HepG2 (cell line): ENCODE results near the gene MRFAP1L1. TPM values are rescaled to one million over a fixed set of nuclear protein-coding genes. Genes with fewer than 3 reads are reported as not detected.

Experiments used
- CHD4 ChIP-seq: fragments of 200-600 bp; sonication (generic); IDR thresholded peaks from 2 replicates; pipeline ENCODE4 v1.7.0; 2017; ENCODE audit warnings: mild to moderate bottlenecking, low read length, borderline replicate concordance
- HNRNPLL ChIP-seq: fragments of 200-400 bp; formaldehyde crosslinking; IDR thresholded peaks from 2 replicates; pipeline ENCODE4 v1.6.1; 2017; ENCODE audit warnings: mild to moderate bottlenecking, low read depth, low read length; ENCODE audit not compliant: poor library complexity, severe bottlenecking
- KAT8 ChIP-seq: IDR thresholded peaks from 2 replicates; pipeline ENCODE4 v1.6.1; 2016; ENCODE audit warnings: missing genetic modification reagents, missing compliant biosample characterization
- KLF15 ChIP-seq: sonication (generic); formaldehyde crosslinking; IDR thresholded peaks from 2 replicates; pipeline ENCODE4 v1.8.1; 2023; ENCODE audit warnings: borderline replicate concordance, mild to moderate bottlenecking, inconsistent platforms, missing genetic modification reagents, mixed read lengths
- ZNF383 ChIP-seq: sonication (generic); formaldehyde crosslinking; IDR thresholded peaks from 2 replicates; pipeline ENCODE4 v1.4.0; 2020; ENCODE audit warnings: missing genetic modification reagents, mild to moderate bottlenecking, borderline replicate concordance
- ZNF549 ChIP-seq: sonication (generic); formaldehyde crosslinking; IDR thresholded peaks from 2 replicates; pipeline ENCODE4 v1.5.0; 2020; ENCODE audit warnings: missing genetic modification reagents
- ZNF570 ChIP-seq: sonication (generic); formaldehyde crosslinking; IDR thresholded peaks from 2 replicates; pipeline ENCODE4 v1.4.0; 2020; ENCODE audit warnings: mild to moderate bottlenecking, missing genetic modification reagents, borderline replicate concordance
- ZNF670 ChIP-seq: sonication (generic); formaldehyde crosslinking; IDR thresholded peaks from 2 replicates; pipeline ENCODE4 v1.8.0; 2022; ENCODE audit warnings: mild to moderate bottlenecking, missing genetic modification reagents, borderline replicate concordance
- polyA plus RNA-seq, 8 experiments: library from polyadenylated mRNA; depleted of rRNA in 3 of 8; stranded (reverse) in 7 of 8; unstranded in 1 of 8; fragments of >200 nt; fragmentation: Illumina TruSeq in 4 of 8; extraction: Trizol in 4 of 8; gene quantifications; 2 replicates each; pipeline versions ENCODE4 v1.2.1 to v1.2.3, GENCODE V29; 2011 to 2016; ENCODE audit warnings: low read depth in 4 of 8, missing spikeins in 1 of 8, mixed read lengths in 1 of 8; ENCODE audit not compliant: insufficient read depth in 1 of 8
- total RNA-seq, 5 experiments: library from RNA; depleted of rRNA; stranded (reverse); fragments of >200 nt; fragmentation: Illumina TruSeq; extraction: Trizol; gene quantifications; 2 replicates each; pipeline ENCODE4 v1.2.3, GENCODE V29; 2016; ENCODE audit warnings: low read depth in 1 of 5
- TF ChIP-seq, protein P1 (sequence below): sonication (generic); formaldehyde crosslinking; IDR thresholded peaks from 2 replicates; pipeline ENCODE4 v1.8.0; 2022; ENCODE audit warnings: missing genetic modification reagents, mild to moderate bottlenecking, borderline replicate concordance
- TF ChIP-seq, protein P2 (sequence below): sonication (generic); formaldehyde crosslinking; conservative IDR thresholded peaks from 2 replicates; pipeline ENCODE4 v1.5.0; 2020; ENCODE audit warnings: missing genetic modification reagents
- TF ChIP-seq, protein P3 (sequence below): IDR thresholded peaks from 2 replicates; pipeline ENCODE4 v1.6.1; 2016
- TF ChIP-seq, protein P4 (sequence below): sonication (generic); formaldehyde crosslinking; IDR thresholded peaks from 2 replicates; pipeline ENCODE4 v1.8.0; 2022; ENCODE audit warnings: missing genetic modification reagents, mild to moderate bottlenecking, moderate library complexity, borderline replicate concordance
- TF ChIP-seq, protein P5 (sequence below): sonication (generic); formaldehyde crosslinking; IDR thresholded peaks from 2 replicates; pipeline ENCODE4 v1.8.1; 2023; ENCODE audit warnings: mild to moderate bottlenecking, missing genetic modification reagents
- TF ChIP-seq, protein P6 (sequence below): sonication (generic); formaldehyde crosslinking; IDR thresholded peaks from 2 replicates; pipeline ENCODE4 v1.4.0; 2020; ENCODE audit warnings: missing genetic modification reagents, borderline replicate concordance

The MRFAP1L1 gene
- total and polyA plus RNA-seq, 2 of the 13 experiments (the other 11 are each of a cell fraction or from before 2014, with no cell fraction given) = 44.8 to 76.6 TPM

DNA sequence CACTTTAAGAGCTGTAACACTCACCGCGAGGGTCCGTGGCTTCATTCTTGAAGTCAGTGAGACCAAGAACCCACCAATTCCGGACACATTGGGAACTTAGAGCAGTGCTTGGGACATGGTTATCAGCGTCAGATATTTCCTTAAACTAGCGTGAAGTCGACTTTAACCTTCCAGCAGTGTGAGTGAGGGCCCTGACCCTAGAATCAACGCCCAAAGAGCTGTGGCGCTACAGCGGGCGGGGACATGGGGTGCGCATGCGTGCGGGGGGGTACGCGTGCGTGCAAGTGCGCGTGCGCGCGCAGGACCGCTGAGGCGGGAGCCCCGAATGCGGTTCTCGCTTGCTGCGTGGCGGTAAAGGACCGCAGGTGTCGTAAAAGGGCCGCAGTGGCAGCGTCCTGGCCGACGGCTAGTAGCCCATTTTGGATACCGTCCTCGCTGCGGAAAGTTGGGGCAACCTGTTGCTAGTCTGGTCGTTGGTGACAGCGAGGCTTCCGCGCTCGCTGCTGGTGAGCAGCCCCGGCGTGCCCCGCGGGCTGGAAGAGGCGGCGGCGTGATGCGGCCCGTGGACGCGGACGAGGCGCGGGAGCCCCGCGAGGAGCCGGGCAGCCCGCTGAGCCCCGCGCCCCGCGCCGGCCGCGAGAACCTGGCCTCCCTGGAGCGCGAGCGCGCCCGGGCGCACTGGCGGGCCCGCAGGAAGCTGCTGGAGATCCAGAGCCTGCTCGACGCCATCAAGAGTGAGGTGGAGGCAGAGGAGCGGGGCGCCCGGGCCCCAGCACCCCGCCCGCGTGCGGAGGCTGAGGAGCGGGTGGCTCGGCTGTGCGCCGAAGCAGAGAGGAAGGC, 35.8 kb downstream of the MRFAP1L1 start (continued):
- TF ChIP-seq, protein P1, sequence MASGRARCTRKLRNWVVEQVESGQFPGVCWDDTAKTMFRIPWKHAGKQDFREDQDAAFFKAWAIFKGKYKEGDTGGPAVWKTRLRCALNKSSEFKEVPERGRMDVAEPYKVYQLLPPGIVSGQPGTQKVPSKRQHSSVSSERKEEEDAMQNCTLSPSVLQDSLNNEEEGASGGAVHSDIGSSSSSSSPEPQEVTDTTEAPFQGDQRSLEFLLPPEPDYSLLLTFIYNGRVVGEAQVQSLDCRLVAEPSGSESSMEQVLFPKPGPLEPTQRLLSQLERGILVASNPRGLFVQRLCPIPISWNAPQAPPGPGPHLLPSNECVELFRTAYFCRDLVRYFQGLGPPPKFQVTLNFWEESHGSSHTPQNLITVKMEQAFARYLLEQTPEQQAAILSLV (CRISPR knock-in tag) = peak; percentile 72
- TF ChIP-seq ZNF670 (CRISPR knock-in tag) (peak; percentile 95; the same call in 1 of the 2 replicates), CHD4 (no peak), HNRNPLL (peak; percentile 94), KAT8 (CRISPR knock-in tag) (peak; percentile 81), KLF15 (CRISPR knock-in tag) (0 out of 2 replicates have a peak, but pooled peaks have one; percentile 75), ZNF549 (CRISPR knock-in tag) (no peak), ZNF383 (CRISPR knock-in tag) (no peak), ZNF570 (CRISPR knock-in tag) (no peak)
- TF ChIP-seq, protein P2, sequence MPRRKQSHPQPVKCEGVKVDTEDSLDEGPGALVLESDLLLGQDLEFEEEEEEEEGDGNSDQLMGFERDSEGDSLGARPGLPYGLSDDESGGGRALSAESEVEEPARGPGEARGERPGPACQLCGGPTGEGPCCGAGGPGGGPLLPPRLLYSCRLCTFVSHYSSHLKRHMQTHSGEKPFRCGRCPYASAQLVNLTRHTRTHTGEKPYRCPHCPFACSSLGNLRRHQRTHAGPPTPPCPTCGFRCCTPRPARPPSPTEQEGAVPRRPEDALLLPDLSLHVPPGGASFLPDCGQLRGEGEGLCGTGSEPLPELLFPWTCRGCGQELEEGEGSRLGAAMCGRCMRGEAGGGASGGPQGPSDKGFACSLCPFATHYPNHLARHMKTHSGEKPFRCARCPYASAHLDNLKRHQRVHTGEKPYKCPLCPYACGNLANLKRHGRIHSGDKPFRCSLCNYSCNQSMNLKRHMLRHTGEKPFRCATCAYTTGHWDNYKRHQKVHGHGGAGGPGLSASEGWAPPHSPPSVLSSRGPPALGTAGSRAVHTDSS (CRISPR knock-in tag) = no peak
- TF ChIP-seq, protein P3, sequence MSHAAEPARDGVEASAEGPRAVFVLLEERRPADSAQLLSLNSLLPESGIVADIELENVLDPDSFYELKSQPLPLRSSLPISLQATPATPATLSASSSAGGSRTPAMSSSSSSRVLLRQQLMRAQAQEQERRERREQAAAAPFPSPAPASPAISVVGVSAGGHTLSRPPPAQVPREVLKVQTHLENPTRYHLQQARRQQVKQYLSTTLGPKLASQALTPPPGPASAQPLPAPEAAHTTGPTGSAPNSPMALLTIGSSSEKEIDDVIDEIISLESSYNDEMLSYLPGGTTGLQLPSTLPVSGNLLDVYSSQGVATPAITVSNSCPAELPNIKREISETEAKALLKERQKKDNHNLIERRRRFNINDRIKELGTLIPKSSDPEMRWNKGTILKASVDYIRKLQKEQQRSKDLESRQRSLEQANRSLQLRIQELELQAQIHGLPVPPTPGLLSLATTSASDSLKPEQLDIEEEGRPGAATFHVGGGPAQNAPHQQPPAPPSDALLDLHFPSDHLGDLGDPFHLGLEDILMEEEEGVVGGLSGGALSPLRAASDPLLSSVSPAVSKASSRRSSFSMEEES (CRISPR knock-in tag) = peak; percentile 71
- TF ChIP-seq, protein P4, sequence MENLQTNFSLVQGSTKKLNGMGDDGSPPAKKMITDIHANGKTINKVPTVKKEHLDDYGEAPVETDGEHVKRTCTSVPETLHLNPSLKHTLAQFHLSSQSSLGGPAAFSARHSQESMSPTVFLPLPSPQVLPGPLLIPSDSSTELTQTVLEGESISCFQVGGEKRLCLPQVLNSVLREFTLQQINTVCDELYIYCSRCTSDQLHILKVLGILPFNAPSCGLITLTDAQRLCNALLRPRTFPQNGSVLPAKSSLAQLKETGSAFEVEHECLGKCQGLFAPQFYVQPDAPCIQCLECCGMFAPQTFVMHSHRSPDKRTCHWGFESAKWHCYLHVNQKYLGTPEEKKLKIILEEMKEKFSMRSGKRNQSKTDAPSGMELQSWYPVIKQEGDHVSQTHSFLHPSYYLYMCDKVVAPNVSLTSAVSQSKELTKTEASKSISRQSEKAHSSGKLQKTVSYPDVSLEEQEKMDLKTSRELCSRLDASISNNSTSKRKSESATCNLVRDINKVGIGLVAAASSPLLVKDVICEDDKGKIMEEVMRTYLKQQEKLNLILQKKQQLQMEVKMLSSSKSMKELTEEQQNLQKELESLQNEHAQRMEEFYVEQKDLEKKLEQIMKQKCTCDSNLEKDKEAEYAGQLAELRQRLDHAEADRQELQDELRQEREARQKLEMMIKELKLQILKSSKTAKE (CRISPR knock-in tag) = peak; percentile 80
- TF ChIP-seq, protein P5, sequence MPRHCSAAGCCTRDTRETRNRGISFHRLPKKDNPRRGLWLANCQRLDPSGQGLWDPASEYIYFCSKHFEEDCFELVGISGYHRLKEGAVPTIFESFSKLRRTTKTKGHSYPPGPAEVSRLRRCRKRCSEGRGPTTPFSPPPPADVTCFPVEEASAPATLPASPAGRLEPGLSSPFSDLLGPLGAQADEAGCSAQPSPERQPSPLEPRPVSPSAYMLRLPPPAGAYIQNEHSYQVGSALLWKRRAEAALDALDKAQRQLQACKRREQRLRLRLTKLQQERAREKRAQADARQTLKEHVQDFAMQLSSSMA = no peak; the same call in 1 of the 2 replicates
- TF ChIP-seq, protein P6, sequence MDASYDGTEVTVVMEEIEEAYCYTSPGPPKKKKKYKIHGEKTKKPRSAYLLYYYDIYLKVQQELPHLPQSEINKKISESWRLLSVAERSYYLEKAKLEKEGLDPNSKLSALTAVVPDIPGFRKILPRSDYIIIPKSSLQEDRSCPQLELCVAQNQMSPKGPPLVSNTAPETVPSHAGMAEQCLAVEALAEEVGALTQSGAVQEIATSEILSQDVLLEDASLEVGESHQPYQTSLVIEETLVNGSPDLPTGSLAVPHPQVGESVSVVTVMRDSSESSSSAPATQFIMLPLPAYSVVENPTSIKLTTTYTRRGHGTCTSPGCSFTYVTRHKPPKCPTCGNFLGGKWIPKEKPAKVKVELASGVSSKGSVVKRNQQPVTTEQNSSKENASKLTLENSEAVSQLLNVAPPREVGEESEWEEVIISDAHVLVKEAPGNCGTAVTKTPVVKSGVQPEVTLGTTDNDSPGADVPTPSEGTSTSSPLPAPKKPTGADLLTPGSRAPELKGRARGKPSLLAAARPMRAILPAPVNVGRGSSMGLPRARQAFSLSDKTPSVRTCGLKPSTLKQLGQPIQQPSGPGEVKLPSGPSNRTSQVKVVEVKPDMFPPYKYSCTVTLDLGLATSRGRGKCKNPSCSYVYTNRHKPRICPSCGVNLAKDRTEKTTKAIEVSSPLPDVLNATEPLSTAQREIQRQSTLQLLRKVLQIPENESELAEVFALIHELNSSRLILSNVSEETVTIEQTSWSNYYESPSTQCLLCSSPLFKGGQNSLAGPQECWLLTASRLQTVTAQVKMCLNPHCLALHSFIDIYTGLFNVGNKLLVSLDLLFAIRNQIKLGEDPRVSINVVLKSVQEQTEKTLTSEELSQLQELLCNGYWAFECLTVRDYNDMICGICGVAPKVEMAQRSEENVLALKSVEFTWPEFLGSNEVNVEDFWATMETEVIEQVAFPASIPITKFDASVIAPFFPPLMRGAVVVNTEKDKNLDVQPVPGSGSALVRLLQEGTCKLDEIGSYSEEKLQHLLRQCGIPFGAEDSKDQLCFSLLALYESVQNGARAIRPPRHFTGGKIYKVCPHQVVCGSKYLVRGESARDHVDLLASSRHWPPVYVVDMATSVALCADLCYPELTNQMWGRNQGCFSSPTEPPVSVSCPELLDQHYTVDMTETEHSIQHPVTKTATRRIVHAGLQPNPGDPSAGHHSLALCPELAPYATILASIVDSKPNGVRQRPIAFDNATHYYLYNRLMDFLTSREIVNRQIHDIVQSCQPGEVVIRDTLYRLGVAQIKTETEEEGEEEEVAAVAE (CRISPR knock-in tag) = peak; percentile 77; the same call in 1 of the 2 replicates
